HG03159 (cell line): Measurements from ENCODE around the gene CLSTN1.
"Not testable (repeated sequence)": the region's sequence is repeated elsewhere in the genome, so short reads cannot be mapped to it uniquely, and the experiment has no call there.

Source experiments
- ATAC-seq: cut with Tn5 transposase; IDR thresholded peaks from one replicate; pipeline ENCODE4 v1.9.1; 2021; ENCODE audit warnings: mild to moderate bottlenecking, moderate library complexity; ENCODE audit not compliant: unreplicated experiment

Gene CLSTN1

DNA sequence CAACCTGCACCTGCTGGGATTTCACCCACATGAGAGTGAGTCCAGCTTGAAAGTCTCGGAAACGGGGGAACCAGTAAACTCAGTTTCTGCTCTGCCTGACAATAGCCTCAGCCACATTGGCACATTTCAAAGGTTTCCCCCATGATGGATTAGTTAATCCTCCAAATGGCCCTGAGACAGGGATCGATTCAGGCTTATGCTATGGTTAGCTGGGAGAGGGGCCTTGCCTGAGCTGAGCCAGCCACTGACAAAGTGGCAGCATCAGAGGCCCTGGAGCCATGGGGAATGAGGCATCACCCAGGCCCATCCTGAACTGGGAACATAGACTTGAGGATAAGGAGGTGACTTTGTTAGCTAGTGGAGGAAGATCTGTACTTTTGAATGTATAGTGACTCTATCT, 2.9 kb upstream of the CLSTN1 start:
- no peak for ATAC-seq

- ATAC-seq: no peak
Observed at GRCh38 chr1:9826087-9826486, 2.3 kb upstream of the CLSTN1 start.

- ATAC-seq: no peak
Observed at GRCh38 chr1:9825093-9826074, 1.6 kb upstream of the CLSTN1 start.

DNA sequence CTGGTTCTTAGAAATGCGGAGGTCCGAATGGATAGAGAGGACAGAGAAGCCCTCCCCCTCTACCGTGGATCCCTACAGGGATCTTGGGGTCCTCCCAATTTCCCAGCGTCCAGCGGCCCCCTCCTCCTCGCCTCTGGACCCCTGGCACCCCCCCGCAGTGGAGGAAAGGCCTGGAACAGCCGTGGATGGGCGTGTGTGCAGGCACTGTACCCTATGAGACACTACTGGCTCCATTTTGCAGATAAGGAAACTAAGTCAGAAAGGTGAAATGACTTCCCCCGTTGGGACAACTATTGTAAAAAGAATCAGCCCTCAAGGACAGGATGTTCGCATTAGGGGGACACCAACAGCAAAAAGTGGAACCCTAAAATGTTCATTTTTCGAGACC, 931 bp upstream of the CLSTN1 start:
- no peak for ATAC-seq

GRCh38 chr1:9823693-9823942, 147 bp downstream of the CLSTN1 start:
- peak; percentile 24 for ATAC-seq

DNA sequence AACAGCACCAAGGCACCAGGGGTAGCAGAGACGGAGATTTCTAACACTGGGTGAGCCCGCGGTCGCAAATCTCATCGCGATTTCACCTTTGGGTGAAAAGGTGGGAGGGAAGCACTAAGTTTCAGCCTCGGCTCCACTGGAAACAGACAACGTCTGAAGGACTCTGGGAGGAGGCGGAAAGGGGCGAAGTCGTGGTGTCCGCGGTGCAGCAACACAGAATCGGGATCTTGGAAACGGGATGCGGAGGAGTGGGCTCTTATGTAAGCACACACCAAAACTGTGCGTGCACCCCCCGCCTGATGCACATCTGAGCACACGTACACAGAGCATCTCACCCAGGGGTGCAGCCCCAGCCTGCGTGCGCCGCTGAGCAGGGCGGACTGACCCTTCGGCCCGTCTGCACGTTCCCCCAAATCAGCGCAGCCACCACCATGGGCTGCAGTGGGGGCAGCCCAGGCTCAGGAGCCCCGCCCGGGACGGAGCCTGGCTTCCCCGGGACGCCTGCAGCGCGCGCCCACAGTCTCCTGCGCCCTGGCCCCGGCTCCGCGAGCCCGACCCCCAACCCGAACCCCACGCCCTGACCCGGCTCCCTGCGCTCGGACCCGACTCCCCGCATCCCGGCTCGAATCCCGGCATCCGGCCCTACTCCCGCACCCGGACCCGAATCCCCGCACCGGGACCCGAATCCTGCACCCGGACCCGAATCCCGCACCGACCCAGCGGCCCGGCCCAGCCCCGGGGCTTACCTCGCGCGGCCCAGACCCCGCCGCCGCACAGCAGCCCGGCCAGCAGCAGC, 670 bp downstream of the CLSTN1 start:
- peak; percentile 27 for ATAC-seq

DNA sequence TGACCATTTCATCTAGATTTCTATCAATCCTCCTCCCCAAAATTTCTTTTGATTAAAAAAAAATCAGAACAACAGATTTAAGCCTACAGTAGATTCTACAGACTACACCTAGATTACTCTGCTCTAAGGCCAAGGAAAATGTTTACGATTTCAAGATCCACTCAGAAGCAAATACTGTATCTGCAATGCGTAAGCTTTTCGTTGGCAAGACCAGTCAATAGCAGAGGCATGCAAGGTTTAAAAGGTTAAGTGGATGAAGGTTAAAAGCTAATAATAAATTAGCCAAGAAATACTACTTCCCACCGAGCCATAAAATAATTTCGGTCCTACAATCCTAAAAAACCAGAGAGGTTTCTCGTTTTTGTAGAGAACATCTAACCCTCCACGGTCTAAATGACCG, 1.3 kb downstream of the CLSTN1 start:
- ATAC-seq: no peak

DNA sequence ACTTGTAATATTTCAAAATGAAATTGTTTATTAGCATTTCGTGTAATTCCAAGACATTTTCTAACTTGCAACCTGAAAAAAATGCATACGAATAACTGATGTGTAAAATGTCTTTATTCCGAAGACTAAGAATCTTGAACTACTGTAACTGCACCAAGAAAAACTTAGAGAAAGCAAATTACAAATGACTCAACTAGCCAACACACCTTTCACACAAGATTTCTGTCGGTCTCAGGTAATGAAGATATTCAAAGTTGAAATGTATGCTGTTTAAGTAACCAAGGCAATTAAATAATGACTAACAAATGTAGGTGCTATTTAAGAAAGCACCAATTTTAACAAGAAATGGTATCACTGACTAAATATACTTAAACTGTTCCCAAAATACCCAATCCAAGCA, 2.1 kb downstream of the CLSTN1 start:
- no peak for ATAC-seq

DNA sequence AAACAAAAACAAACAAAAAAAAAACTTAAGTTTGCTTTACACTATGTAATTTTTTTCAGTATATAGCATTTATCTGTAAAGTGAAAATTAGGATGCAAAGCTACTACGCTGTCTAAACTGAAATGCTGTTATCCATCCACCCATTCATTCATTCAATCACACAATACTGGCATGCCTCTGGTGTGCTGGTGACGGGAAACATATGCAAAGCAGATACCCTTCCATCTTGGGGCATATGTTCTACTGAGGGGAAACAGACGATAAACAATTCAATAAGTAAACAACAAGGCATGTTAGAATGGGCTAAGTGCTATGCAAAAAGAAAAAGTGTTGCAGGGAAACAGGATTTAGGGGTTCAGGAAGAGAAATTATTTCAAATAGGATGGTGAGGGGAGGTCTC, 3.2 kb downstream of the CLSTN1 start:
- no peak for ATAC-seq

GRCh38 chr1:9817734-9818133, 6.0 kb downstream of the CLSTN1 start:
- no peak for ATAC-seq

DNA sequence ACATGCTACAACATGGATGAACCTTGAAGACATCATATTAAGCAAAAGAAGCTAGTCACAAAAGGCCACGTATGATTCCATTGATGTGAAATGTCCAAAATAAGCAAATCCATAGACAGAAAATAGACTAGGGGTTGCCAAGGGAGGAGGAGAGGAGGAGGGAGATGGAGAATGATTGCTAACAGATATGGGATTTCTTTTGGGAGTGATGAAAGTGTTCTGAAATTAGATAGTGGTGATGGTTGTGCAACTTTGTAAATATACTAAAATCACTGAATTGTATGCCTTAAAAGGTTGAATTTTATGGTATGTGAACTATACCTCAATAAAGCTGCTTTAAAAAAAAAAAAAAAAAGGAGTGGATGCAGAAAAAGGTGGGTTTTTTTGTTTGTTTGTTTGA, 7.6 kb downstream of the CLSTN1 start:
- no peak for ATAC-seq

- no peak for ATAC-seq
Observed at GRCh38 chr1:9815150-9815549, 8.6 kb downstream of the CLSTN1 start.

DNA sequence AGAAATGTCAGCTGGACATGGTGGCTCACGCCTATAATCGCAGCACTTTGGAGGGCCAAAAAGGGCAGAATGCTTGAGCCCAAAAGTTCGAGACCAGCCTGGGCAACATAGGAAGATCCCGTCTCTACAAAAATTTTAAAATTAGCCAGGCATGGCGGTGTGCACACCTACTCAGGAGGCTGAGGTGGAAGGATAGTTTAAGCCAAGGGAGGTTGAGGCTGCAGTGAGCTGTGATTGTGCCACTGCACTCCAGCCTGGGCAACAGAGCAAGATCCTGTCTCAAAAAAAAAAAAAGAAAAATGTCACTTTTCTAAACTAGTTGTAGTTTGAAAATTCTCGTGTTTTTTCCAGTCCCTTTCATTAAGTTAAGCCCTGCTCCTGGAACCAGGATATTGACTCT, 9.1 kb downstream of the CLSTN1 start:
- ATAC-seq: no peak

DNA sequence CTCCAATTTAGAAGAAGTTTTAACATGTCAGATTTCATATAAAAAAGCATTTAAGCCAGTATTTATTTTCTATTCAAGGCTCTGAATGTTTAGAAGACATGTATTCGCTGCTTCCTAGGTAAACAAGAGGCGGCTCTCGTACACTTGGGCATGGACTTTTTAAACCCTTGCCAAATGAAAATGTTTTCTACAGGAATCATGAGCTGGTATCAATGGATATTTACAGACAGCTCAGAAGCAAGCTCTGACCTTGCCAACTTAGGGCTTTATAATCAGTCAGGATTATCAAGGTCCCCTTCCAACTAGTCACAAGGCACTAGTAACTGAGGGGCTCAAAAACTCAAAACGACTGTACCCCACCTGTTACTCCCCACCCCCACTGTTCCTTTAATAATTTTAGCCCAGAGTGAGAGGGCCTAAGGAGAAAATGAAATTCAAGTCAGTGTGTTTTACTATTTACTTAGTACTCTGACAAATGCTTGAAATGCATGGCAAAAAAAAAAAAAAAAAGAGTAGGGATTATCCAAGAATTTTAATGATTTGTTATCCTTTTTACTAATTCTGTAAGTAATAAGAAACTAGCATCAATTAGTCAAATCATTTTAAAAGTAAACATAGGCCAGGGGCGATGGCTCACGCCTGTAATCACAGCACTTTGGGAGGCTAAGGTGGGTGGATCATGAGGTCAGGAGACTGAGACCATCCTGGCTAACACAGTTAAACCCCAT, 12.4 kb downstream of the CLSTN1 start:
- ATAC-seq: no peak

DNA sequence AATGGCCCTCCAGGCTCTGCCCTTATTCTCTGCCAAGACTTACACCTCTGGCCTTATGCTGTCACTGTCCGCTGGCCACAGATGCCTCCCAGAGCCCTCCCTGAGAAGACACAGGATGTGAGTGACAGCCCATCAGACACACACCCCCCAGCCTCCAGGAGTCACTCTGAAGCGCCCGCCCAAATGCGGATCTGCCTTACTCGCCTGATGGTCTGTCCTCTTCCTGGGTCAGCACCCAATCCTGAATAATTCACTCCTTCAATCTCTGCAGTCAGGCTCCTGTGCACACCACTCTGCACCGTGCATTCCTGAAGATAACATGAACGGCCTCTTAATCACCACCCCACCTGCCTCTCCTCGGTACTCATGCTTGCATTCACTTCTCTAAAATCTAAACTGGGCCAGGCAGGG, 14.7 kb downstream of the CLSTN1 start:
- no peak for ATAC-seq

- no peak for ATAC-seq
Observed at GRCh38 chr1:9808459-9808858, 15.3 kb downstream of the CLSTN1 start.

DNA sequence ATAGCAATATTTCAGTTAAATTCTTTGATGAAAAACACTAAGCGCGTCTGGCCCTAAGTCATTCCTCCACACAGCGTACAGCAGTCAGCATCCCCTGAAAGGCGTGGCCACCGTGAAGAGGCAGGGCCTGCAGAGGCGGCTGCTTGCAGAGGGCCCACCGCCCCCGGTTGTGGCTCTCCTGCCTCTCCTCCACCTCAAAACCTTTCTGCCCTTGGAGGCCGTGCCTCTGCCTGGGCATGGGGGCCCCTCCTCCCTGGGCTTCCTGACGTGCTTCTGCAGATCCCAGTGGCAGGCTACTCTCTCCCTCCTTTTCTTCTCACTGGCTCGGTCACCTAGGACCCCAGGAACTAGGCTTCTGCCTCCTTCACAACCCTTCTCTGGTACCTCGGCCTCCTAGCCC, 16.2 kb downstream of the CLSTN1 start:
- no peak for ATAC-seq

DNA sequence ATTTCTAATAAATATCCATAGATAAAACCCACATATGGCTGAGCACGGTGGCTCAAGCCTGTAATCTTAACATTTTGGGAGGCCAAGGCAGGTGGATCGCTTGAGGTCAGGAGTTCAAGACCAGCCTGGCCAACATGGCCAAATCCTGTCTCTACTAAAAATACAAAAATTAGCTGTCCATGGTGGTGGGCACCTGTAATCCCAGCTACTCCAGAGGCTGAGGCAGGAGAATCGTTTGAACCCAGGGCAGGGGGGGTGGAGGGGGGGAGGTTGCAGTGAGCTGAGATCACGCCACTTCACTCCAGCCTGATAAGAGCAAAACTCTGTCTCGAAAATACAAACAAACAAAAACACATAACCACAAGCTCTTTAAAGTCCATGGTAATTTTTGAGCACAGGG, 17.8 kb downstream of the CLSTN1 start:
- ATAC-seq: not testable (repeated sequence)

DNA sequence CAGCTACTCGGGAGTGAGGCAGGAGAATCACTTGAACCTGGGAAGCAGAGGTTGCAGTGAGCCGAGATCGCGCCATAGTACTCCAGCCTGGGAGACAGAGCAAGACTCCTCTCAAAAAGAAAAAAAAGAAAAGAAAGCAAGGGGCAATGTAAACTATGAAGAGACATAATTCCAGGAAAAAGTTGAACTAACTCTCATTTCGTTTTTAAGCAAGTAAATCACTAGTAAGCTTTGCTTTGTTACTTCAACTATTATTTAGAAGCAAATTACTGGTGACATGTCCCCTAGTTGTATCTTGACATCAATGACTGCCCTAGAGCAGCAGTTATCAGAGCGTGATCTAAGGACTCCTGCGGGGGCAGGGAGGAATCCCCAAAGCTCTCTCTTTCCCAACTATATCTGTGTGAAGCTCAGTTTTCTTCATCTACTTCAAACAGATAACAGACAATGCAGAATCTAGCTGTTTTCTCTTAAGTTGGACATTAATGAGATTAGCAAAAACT, 18.7 kb downstream of the CLSTN1 start:
- ATAC-seq: no peak

DNA sequence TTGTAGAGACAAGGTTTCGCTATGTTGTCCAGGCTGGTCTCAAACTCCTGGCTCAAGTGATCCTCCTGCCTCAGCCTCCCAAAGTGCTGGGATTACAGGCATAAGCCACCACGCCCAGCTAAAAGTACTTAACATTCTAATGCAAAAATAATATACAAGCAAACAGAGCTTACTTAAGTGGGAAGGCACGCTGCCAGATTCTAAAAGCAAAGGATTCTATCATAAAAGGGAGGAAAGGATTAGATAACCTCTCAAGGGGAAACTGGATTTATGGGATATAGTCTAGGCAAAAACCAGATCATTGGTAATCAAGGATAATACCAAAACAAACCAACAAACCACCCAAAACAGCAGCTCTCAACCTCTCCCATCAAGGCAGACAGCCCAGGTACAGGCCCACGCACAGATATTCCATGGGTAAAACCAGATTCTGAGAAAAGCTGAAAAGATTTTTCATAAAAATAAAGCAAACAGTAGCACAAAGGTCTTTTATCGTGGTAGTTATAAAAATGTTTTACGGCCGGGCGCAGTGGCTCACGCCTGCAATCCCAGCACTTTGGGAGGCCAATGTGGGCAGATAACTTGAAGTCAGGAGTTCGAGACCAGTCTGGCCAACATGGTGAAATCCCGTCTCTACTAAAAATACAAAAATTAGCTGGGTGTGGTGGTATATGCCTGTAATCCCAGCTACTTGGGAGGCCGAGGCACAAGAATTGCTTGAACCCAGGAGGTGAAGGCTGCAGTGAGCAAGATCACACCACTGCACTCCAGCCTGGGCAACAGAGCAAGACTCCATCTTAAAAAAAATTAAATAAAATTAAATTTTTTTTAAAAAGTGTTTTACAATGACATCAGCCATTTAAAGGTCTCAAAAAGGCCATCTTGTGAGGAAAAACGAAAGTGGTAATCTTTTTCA, 20.5 kb downstream of the CLSTN1 start:
- not testable (repeated sequence) for ATAC-seq
